SH-SY5Y (cell line): ENCODE results near the gene TSPAN13.

Experiments used
- GATA2 ChIP-seq: IDR thresholded peaks from 2 replicates; pipeline ENCODE4 v1.6.1; 2011; ENCODE audit warnings: mild to moderate bottlenecking, low read depth, low read length
- GATA3 ChIP-seq: IDR thresholded peaks from 2 replicates; pipeline ENCODE4 v1.6.1; 2011; ENCODE audit warnings: low read depth, mild to moderate bottlenecking, low read length, moderate library complexity

GRCh38 chr7:16778476-16778875, 24.9 kb downstream of the TSPAN13 start:
- TF ChIP-seq GATA3: no peak
- no peak for TF ChIP-seq GATA2
